Tibial artery (tissue), 4 donors: Measurements from ENCODE around the gene NHSL1.
A peak's percentile ranks its signal among the peaks of the same experiment; 100 is the strongest.
"Not testable (repeated sequence)": the region's sequence is repeated elsewhere in the genome, so short reads cannot be mapped to it uniquely, and the experiment has no call there.

ENCODE experiments used
- DNase-seq, 2 donors: peaks; one replicate each; pipeline ENCODE4 v3.0.0-alpha.2; 2019
- H3K27ac ChIP-seq, 2 donors: fragments of 200-600 bp; sonication (generic) in 1 of 2; 1 replicate in 1 of 2; 2 replicates in 1 of 2; pipeline ENCODE4 v1.5.1; 2018 to 2019; ENCODE audit warnings: mild to moderate bottlenecking in 1 of 2
- H3K27me3 ChIP-seq, 2 donors: fragments of 200-600 bp; sonication (generic) in 1 of 2; one replicate each; pipeline versions ENCODE4 v1.5.1 to v1.6.0; 2016 to 2019
- H3K36me3 ChIP-seq, 3 donors: fragments of 200-600 bp; sonication (generic) in 2 of 3; one replicate each; pipeline ENCODE4 v1.5.1; 2016 to 2019; ENCODE audit warnings: mild to moderate bottlenecking in 2 of 3
- H3K4me1 ChIP-seq, 4 donors: fragments of 200-600 bp; sonication (generic) in 2 of 4; 1 replicate in 3 of 4; 2 replicates in 1 of 4; pipeline ENCODE4 v1.5.1; 2016 to 2019
- H3K4me3 ChIP-seq, 2 donors: fragments of 200-600 bp; sonication (generic) in 1 of 2; 1 replicate in 1 of 2; 2 replicates in 1 of 2; pipeline ENCODE4 v1.5.1; 2018 to 2019; ENCODE audit warnings: mild to moderate bottlenecking in 2 of 2
- H3K9me3 ChIP-seq, 3 donors: fragments of 200-600 bp; sonication (generic) in 1 of 3; one replicate each; pipeline ENCODE4 v1.5.1; 2016 to 2019
- CTCF ChIP-seq, 2 experiments: fragments of 200-600 bp in 1 of 2; fragments of 450-650 bp in 1 of 2; IDR thresholded peaks; one replicate each; pipeline ENCODE4 v1.5.1; 2017 to 2019; ENCODE audit warnings: antibody characterized with exemption in 2 of 2, mild to moderate bottlenecking in 1 of 2, moderate library complexity in 1 of 2
- intact Hi-C: fragments of 100-400 bp; cut with DNase I; formaldehyde crosslinking; loops from one replicate; pipeline ENCODE4 v1.15.0; 2023; ENCODE audit warnings: low total_unique reads

NHSL1 gene

GRCh38 chr6:138430361-138431145, 68.7 kb downstream of the NHSL1 start:
- no peak for TF ChIP-seq CTCF (IDR thresholded peaks at IDR 0.05)
- peaks cover 0 to 10% (median 4%) of the 10 kb centered on the region in 3 donors for H3K36me3 ChIP-seq
- H3K27ac ChIP-seq: no peak overlapping the region
- DNase-seq: no peak
- no peaks in the 10 kb centered on the region for H3K4me1 ChIP-seq
- no peaks in the 10 kb centered on the region for H3K9me3 ChIP-seq
- intact Hi-C loops: loop anchor here (5.0 kb wide), 1 partner anchor 157 kb away; no protein-coding TSS in a partner anchor
- no peaks in the 10 kb centered on the region for H3K27me3 ChIP-seq
- no peak overlapping the region for H3K4me3 ChIP-seq

- H3K4me3 ChIP-seq: no peak overlapping the region
- no peaks in the 10 kb centered on the region for H3K27me3 ChIP-seq
- H3K36me3 ChIP-seq: peaks cover 0 to 10% (median 4%) of the 10 kb centered on the region in 3 donors
- no peaks in the 10 kb centered on the region for H3K4me1 ChIP-seq
- TF ChIP-seq CTCF (IDR thresholded peaks at IDR 0.05): no peak
- DNase-seq: no peak
- intact Hi-C loops: loop anchor here (5.0 kb wide), 2 partner anchors 88 to 158 kb away; no protein-coding TSS in a partner anchor
- H3K9me3 ChIP-seq: no peaks in the 10 kb centered on the region
- no peak overlapping the region for H3K27ac ChIP-seq
Observed at GRCh38 chr6:138429761-138430160, 69.5 kb downstream of the NHSL1 start.

DNA sequence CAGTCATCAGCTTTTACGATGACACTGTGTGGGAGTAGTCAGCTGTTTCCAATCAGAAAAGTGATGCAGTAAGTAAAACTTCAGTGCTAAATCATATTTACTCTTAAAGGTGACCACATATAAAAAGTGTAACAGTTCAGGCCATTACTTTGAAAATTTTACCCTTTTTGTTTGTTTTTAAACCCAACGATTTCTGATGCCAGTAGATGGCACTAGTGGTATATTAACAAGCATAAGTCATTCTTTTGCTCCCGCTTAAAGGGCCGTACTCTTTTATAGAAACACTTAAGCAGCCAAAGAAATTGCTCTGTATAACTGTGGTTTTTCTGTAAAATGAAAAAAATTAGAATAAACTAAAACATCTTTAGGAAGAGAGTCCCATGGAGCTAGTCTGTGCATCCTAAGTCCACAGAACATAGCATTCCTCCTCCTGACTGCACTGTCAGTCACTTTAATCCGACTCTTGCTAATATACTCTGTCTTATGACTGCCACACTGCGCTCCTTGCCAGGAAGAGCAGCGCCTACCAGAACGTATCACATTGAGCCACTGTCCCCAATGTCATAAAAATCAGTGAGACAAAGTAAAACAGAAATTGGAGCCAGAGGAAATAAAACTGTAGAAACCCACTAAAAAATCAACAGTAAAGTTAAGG, 70.2 kb downstream of the NHSL1 start:
- TF ChIP-seq CTCF (IDR thresholded peaks at IDR 0.05): peak; percentile 46 to 51
- Histone ChIP-seq H3K4me1 (no peaks in the 10 kb centered on the region), H3K36me3 (peaks cover 0 to 12% (median 8%) of the 10 kb centered on the region in 3 donors), H3K9me3 (no peaks in the 10 kb centered on the region), H3K27ac (no peak overlapping the region), H3K27me3 (no peaks in the 10 kb centered on the region), H3K4me3 (no peak overlapping the region)
- intact Hi-C loops: loop anchor here (5.0 kb wide), 1 partner anchor 88 kb away; no protein-coding TSS in a partner anchor
- DNase-seq: no peak

DNA sequence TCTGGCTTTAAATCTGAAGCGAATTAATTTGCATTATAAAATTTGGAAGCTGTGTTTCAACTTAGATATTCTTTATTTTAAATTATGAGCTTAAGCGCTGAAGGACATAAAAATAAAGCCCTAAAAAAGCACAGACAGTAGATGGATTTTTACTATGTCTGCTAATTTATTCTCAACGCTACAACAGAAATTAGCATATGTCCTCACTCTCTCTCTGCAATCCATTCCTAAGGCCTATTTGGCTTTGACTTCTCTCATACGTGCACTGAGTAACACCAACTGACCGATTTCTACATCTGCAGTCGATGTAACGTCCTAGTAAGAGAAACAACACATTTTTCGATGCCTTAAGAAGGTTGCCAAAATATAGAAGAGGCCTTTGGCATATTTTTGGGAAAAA, 71.6 kb downstream of the NHSL1 start:
- intact Hi-C loops: loop anchor here (5.0 kb wide), 1 partner anchor 90 kb away; no protein-coding TSS in a partner anchor
- Histone ChIP-seq H3K36me3 (peaks cover 0 to 16% (median 4%) of the 10 kb centered on the region in 3 donors), H3K4me3 (no peak overlapping the region), H3K9me3 (no peaks in the 10 kb centered on the region), H3K4me1 (no peaks in the 10 kb centered on the region), H3K27ac (no peak overlapping the region), H3K27me3 (no peaks in the 10 kb centered on the region)
- DNase-seq: no peak
- TF ChIP-seq CTCF (IDR thresholded peaks at IDR 0.05): no peak

GRCh38 chr6:138426500-138427123, 72.7 kb downstream of the NHSL1 start:
- Histone ChIP-seq H3K27ac (no peak overlapping the region), H3K36me3 (peaks cover 0 to 10% (median 4%) of the 10 kb centered on the region in 3 donors), H3K27me3 (no peaks in the 10 kb centered on the region), H3K9me3 (no peaks in the 10 kb centered on the region), H3K4me1 (no peaks in the 10 kb centered on the region), H3K4me3 (no peak overlapping the region)
- DNase-seq: no peak
- TF ChIP-seq CTCF (IDR thresholded peaks at IDR 0.05): no peak
- intact Hi-C loops: loop anchor here (5.0 kb wide), 1 partner anchor 91 kb away; no protein-coding TSS in a partner anchor

DNA sequence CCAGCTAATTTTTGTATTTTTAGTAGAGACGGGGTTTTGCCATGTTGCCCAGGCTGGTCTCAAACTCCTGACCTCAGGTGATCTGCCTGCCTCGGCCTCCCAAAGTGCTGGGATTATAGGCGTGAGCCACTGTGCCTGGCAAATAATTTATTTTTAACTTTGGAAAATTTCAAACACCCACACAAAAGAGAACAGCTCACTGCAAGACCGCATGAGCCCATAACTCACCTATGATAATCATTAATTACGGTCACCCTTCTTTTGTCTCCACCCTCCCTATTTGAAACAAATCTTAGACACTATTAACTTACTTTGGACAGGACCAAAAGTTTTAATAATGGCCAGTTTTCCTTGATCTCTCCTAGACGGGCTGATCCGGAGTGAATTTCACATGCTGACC, 74.0 kb downstream of the NHSL1 start:
- not testable (repeated sequence) for H3K36me3 ChIP-seq, H3K4me1 ChIP-seq, DNase-seq, H3K27ac ChIP-seq, H3K27me3 ChIP-seq, H3K9me3 ChIP-seq, H3K4me3 ChIP-seq
- intact Hi-C loops: loop anchor here (5.0 kb wide), 1 partner anchor 92 kb away; no protein-coding TSS in a partner anchor
